GM12878 (cell line): ENCODE results near the gene TUFM. TPM values are rescaled to one million over a fixed set of nuclear protein-coding genes. Genes with fewer than 3 reads are reported as not detected.

Source experiments
- ATAC-seq: fragments of 200-7000 bp; cut with Tn5 transposase; 3 replicates; pipeline ENCODE4 v1.9.1; 2020; ENCODE audit warnings: mild to moderate bottlenecking, moderate library complexity
- BruUV-seq: library from RNA; stranded (reverse); fragments of 400-500 nt; replicated peaks from 2 replicates; lab custom pipeline; 2021; lab: Mats Ljungman, UMichigan
- CTCF ChIA-PET: fragments of 300-600 bp; sonication (Branson Sonifier 250); formaldehyde crosslinking; extraction: SDS; loops from one replicate; lab custom pipeline; 2021; ENCODE audit warnings: inconsistent platforms; lab: Yijun Ruan, JAX
- POLR2A ChIA-PET: fragments of 350-600 bp; formaldehyde crosslinking; extraction: SDS; loops from one replicate; lab custom pipeline; 2021; ENCODE audit warnings: inconsistent platforms; lab: Charles Lee
- RAD21 ChIA-PET: fragments of 300-600 bp; sonication (Branson Sonifier 250); formaldehyde crosslinking; loops from one replicate; lab custom pipeline; 2023; ENCODE audit warnings: antibody characterized with exemption; ENCODE audit not compliant: unreplicated experiment; lab: Charles Lee
- SMC1A ChIA-PET: fragments of 300-600 bp; sonication (Branson Sonifier 250); formaldehyde crosslinking; loops from one replicate; lab custom pipeline; 2023; ENCODE audit not compliant: unreplicated experiment, uncharacterized antibody; lab: Charles Lee
- DNase-seq: peaks from one replicate; pipeline ENCODE4 v3.0.0-alpha.2; 2011; ENCODE audit warnings: low read depth, low spot score
- FAIRE-seq: peaks from 3 replicates; lab custom pipeline; 2011; peaks lifted over from hg19 to GRCh38; lab: Jason Lieb, UNC
- H2AFZ ChIP-seq: 2 replicates; pipeline ENCODE4 v1.6.0; 2011; ENCODE audit warnings: low read depth, low read length, control low read depth; ENCODE audit not compliant: control insufficient read depth
- H3K27ac ChIP-seq: 2 replicates; pipeline ENCODE4 v1.5.1; 2011; ENCODE audit warnings: control low read depth; ENCODE audit not compliant: control insufficient read depth, insufficient read depth
- H3K27me3 ChIP-seq, 2 experiments: replicated peaks in 1 of 2; 2 replicates each; pipeline versions ENCODE4 v1.6.0 to v1.6.1; 2011; ENCODE audit warnings: low read length in 1 of 2; ENCODE audit not compliant: control insufficient read depth in 2 of 2, insufficient read depth in 2 of 2
- H3K36me3 ChIP-seq, 2 experiments: 2 replicates each; pipeline ENCODE4 v1.5.1; 2011; ENCODE audit warnings: low read length in 1 of 2; ENCODE audit not compliant: control insufficient read depth in 2 of 2, insufficient read depth in 2 of 2
- H3K4me1 ChIP-seq: 2 replicates; pipeline ENCODE4 v1.6.1; 2011; ENCODE audit warnings: mild to moderate bottlenecking, low read length, moderate library complexity, mixed read lengths; ENCODE audit not compliant: control insufficient read depth, insufficient read depth
- H3K4me2 ChIP-seq: 2 replicates; pipeline ENCODE4 v1.6.0; 2011; ENCODE audit warnings: control low read depth; ENCODE audit not compliant: control insufficient read depth, insufficient read depth
- H3K4me3 ChIP-seq: fragments of 200-600 bp; sonication (generic); 2 replicates; pipeline ENCODE4 v1.5.1; 2016
- H3K79me2 ChIP-seq: 2 replicates; pipeline ENCODE4 v1.6.0; 2011; ENCODE audit warnings: low read length; ENCODE audit not compliant: control insufficient read depth, insufficient read depth
- H3K9ac ChIP-seq: 2 replicates; pipeline ENCODE4 v1.8.0; 2011; ENCODE audit warnings: low read length, control low read depth, mixed read lengths; ENCODE audit not compliant: control insufficient read depth, insufficient read depth
- H3K9me3 ChIP-seq: replicated peaks from 3 replicates; pipeline ENCODE4 v1.5.1; 2011; ENCODE audit warnings: mild to moderate bottlenecking, low read length; ENCODE audit not compliant: control insufficient read depth, insufficient read depth
- H4K20me1 ChIP-seq: 2 replicates; pipeline ENCODE4 v1.6.0; 2011; ENCODE audit not compliant: control insufficient read depth, insufficient read depth
- FOXK2 ChIP-seq: fragments of 450-650 bp; IDR thresholded peaks from 2 replicates; pipeline ENCODE4 v1.6.1; 2017; ENCODE audit warnings: mild to moderate bottlenecking, moderate library complexity
- FOXM1 ChIP-seq: IDR thresholded peaks from 2 replicates; pipeline ENCODE4 v1.6.1; 2012; ENCODE audit warnings: low read depth, mild to moderate bottlenecking, inconsistent platforms, low read length, moderate library complexity
- NR2C2 ChIP-seq: IDR thresholded peaks from 2 replicates; pipeline ENCODE4 v1.6.1; 2011; ENCODE audit warnings: borderline replicate concordance, low read depth; ENCODE audit not compliant: control insufficient read depth, insufficient read length
- TBL1XR1 ChIP-seq: IDR thresholded peaks from 2 replicates; pipeline ENCODE4 v1.6.1; 2012; ENCODE audit warnings: low read depth, low read length, improper control_type of control experiment
- ZBTB33 ChIP-seq: fragments of 450-650 bp; IDR thresholded peaks from 2 replicates; pipeline ENCODE4 v1.6.1; 2017; ENCODE audit warnings: mild to moderate bottlenecking
- ZNF687 ChIP-seq: fragments of 450-650 bp; IDR thresholded peaks from 2 replicates; pipeline ENCODE4 v1.6.1; 2017; ENCODE audit warnings: mild to moderate bottlenecking, moderate library complexity
- WGBS: methylation state at CpG from one replicate; pipeline ENCODE4 v1.1.6; 2016; ENCODE audit warnings: low lambda C conversion rate; ENCODE audit not compliant: insufficient replicate concordance, insufficient coverage; ENCODE audit errors: missing lambda C conversion rate; 5-methylcytosine and 5-hydroxymethylcytosine counted together
- in situ Hi-C: fragments of 300-500 bp; cut with MboI; formaldehyde crosslinking; loops from 9 replicates; pipeline ENCODE4 v1.14.3; 2018; ENCODE audit warnings: mixed read lengths
- intact Hi-C: fragments of 100-400 bp; cut with micrococcal nuclease; formaldehyde crosslinking; loops from one replicate; pipeline ENCODE4 v1.14.2; 2022; ENCODE audit not compliant: unreplicated experiment
- polyA plus RNA-seq, 11 experiments: library from polyadenylated mRNA; depleted of rRNA in 4 of 11; unstranded in 6 of 11; stranded (reverse) in 5 of 11; fragments of >200 nt; fragmentation: Nextera tagmentation in 4 of 11; fragmentation: Illumina TruSeq in 1 of 11; extraction: Ambion mirVana in 4 of 11; extraction: Trizol in 1 of 11; gene quantifications; 1 replicate in 1 of 11; 2 replicates in 10 of 11; pipeline versions ENCODE4 v1.2.1 to v1.2.3, GENCODE V29; 2011 to 2016; ENCODE audit warnings: inconsistent platforms in 2 of 11, missing spikeins in 2 of 11, low read depth in 1 of 11
- total RNA-seq, 4 experiments: library from RNA; depleted of rRNA in 3 of 4; stranded (reverse); fragments of >200 nt in 3 of 4; fragmentation: Illumina TruSeq in 1 of 4; extraction: Trizol in 1 of 4; gene quantifications; 2 replicates each; pipeline versions ENCODE4 v1.2.1 to v1.2.3, GENCODE V29; 2013 to 2021

Gene TUFM
- total and polyA plus RNA-seq, 10 of the 15 experiments (the other 5 are each of a cell fraction or from before 2014, with no cell fraction given): 23.4 to 354 (median 182) TPM

GRCh38 chr16:28834349-28834748, 11.8 kb downstream of the TUFM start:
- no peaks in the 10 kb centered on the region for H3K27me3 ChIP-seq
- no peak for DNase-seq
- H3K9me3 ChIP-seq: no peaks in the 10 kb centered on the region
- no peaks in the 10 kb centered on the region for H3K4me1 ChIP-seq
- H3K79me2 ChIP-seq: no peaks in the 10 kb centered on the region; the same call in 1 of the 2 replicates
- no TSS peak for BruUV-seq
- ATAC-seq: no peak
- H3K36me3 ChIP-seq: peaks cover 52 to 56% of the 10 kb centered on the region in 2 experiments
- CTCF ChIA-PET: no interaction called here
- TF ChIP-seq ZBTB33 (no peak), NR2C2 (no peak), FOXM1 (no peak), FOXK2 (no peak), TBL1XR1 (no peak), ZNF687 (no peak)
- TF ChIP-seq, all 136 proteins: peak for 0
- H3K4me3 ChIP-seq: no peak overlapping the region
- no peak overlapping the region for H3K4me2 ChIP-seq
- RAD21 ChIA-PET: no interaction called here
- WGBS: 95% methylated on average over 14 of the region's 14 CpGs
- POLR2A ChIA-PET: no interaction called here
- intact Hi-C loops (no loop called here), in situ Hi-C loops (no loop called here)
- no peaks in the 10 kb centered on the region for H4K20me1 ChIP-seq
- SMC1A ChIA-PET: no interaction called here
- H3K9ac ChIP-seq: no peak overlapping the region
- H3K27ac ChIP-seq: no peak overlapping the region
- H2AFZ ChIP-seq: no peak overlapping the region
- FAIRE-seq: no peak
